LNCaP clone FGC (cell line): ENCODE results near the gene TNS4.

Experiments used
- DNase-seq: peaks from one replicate; pipeline ENCODE4 v3.0.0-alpha.2; 2011; ENCODE audit warnings: low read depth
- H3K4me3 ChIP-seq: 2 replicates; pipeline ENCODE4 v1.5.1; 2011; ENCODE audit warnings: mild to moderate bottlenecking, low read depth, low read length, control low read depth
- CTCF ChIP-seq: IDR thresholded peaks from 2 replicates; pipeline ENCODE4 v1.5.1; 2012; ENCODE audit warnings: mild to moderate bottlenecking; ENCODE audit not compliant: control insufficient read depth, insufficient read depth; ENCODE audit errors: extremely low read depth

TNS4 gene

GRCh38 chr17:40498281-40499084, 2.9 kb downstream of the TNS4 start:
- no peak for TF ChIP-seq CTCF
- no peak for DNase-seq
- H3K4me3 ChIP-seq = no peak overlapping the region

- no peak overlapping the region for H3K4me3 ChIP-seq
- no peak for DNase-seq
Observed at GRCh38 chr17:40497695-40498094, 3.7 kb downstream of the TNS4 start.

GRCh38 chr17:40496634-40497420, 4.6 kb downstream of the TNS4 start:
- no peak overlapping the region for H3K4me3 ChIP-seq
- DNase-seq = no peak
- no peak for TF ChIP-seq CTCF

More at GRCh38 chr17:40497695-40498094, 3.7 kb downstream of the TNS4 start:
- no peak for TF ChIP-seq CTCF

- no peak overlapping the region for H3K4me3 ChIP-seq
- no peak for DNase-seq
- TF ChIP-seq CTCF = no peak
Observed at GRCh38 chr17:40496170-40496569, 5.3 kb downstream of the TNS4 start.

GRCh38 chr17:40495140-40495539, 6.3 kb downstream of the TNS4 start:
- TF ChIP-seq CTCF = no peak
- no peak for DNase-seq
- H3K4me3 ChIP-seq = no peak overlapping the region

GRCh38 chr17:40493697-40494096, 7.7 kb downstream of the TNS4 start:
- DNase-seq = no peak
- TF ChIP-seq CTCF = no peak
- no peak overlapping the region for H3K4me3 ChIP-seq
